ENCODE data around the gene PRDM16.

PRDM16 gene

DNA sequence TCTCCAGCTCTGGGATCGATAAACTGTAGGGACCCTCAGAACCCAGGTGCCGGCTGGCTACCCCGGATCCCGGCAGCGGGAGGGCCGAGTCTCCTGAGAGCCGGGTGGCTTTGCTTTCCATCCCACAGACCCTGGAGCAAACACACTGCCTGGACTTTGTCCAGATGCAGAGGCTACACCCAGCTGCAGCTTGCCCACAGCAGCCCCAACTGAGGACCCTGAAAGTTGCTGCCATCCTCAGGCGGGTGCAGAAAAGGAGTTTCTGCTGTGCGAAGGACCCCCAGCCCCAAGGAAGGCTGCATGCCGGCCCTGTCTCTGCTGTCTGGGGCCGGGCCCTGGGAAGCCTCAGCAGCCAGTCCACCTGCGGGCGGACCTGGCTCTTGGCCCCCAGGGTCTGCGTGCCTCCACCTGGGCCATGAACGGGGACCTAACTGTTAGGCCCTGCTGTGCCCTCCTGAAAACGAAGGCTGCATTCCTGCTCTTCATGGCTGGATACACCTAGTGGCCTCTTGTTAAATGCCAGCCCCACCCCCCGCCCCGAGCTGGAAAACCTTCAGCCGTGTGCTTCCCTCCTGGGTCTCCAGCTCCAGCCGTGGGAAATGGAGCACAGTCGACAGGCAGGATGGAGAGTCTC lies 287.9 kb downstream of the PRDM16 start:
- Mint-ChIP-seq H3K9me3 (no peaks in the 10 kb centered on the region), H3K27me3 (peaks cover 13 to 64% of the 10 kb centered on the region in 2 donors), H3K4me1 (ENCODE audit: low read depth in 2 of 2) (peaks cover 0 to 3% of the 10 kb centered on the region in 2 donors), H3K4me3 (no peak overlapping the region), H3K27ac (no peak overlapping the region), H3K36me3 (ENCODE audit: insufficient read depth) (peaks cover 4% of the 10 kb centered on the region)
- DNase-seq = no peak
- ATAC-seq (replicated peaks) = no peak

- DNase-seq = no peak
- peaks cover 4% of the 10 kb centered on the region for H3K36me3 Mint-ChIP-seq (ENCODE audit: insufficient read depth)
- H3K9me3 Mint-ChIP-seq = no peaks in the 10 kb centered on the region
- peaks cover 14 to 68% of the 10 kb centered on the region in 2 donors for H3K27me3 Mint-ChIP-seq
- no peak overlapping the region for H3K27ac Mint-ChIP-seq
- no peak for ATAC-seq (replicated peaks)
- H3K4me3 Mint-ChIP-seq = no peak overlapping the region
- H3K4me1 Mint-ChIP-seq (ENCODE audit: low read depth in 2 of 2) = peaks cover 2 to 3% of the 10 kb centered on the region in 2 donors
These were observed 288.7 kb downstream of the PRDM16 start for GRCh38 chr1:3357526-3358297.

DNA sequence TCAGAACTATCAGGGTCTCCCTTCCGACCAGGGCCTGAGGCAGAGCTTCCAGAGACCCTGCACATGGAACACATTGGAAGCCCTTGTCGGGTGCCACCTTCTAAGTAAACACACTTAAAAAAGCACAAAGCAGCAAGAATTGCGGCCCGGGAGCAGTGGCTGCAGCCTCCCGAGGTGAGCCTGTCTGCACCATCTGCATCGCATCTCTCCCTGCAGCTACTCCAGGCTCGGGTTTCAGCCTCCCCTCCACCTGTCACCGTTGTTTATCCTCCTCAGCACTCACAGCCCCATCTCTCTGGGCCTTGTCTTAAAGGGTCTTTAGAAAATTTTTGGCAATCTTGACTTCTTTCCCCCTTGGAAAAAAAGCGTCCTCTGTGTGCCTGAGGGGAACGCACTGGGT lies 290.3 kb downstream of the PRDM16 start:
- Mint-ChIP-seq H3K27me3 (peaks cover 18 to 66% of the 10 kb centered on the region in 2 donors), H3K9me3 (no peaks in the 10 kb centered on the region), H3K27ac (no peak overlapping the region), H3K4me1 (ENCODE audit: low read depth in 2 of 2) (peaks cover 2 to 3% of the 10 kb centered on the region in 2 donors), H3K36me3 (ENCODE audit: insufficient read depth) (peaks cover 4% of the 10 kb centered on the region), H3K4me3 (no peak overlapping the region)
- DNase-seq = no peak
- ATAC-seq (replicated peaks) = no peak

- peaks cover 2 to 3% of the 10 kb centered on the region in 2 donors for H3K4me1 Mint-ChIP-seq (ENCODE audit: low read depth in 2 of 2)
- ATAC-seq (replicated peaks) = no peak
- peaks cover 4% of the 10 kb centered on the region for H3K36me3 Mint-ChIP-seq (ENCODE audit: insufficient read depth)
- DNase-seq = no peak
- H3K9me3 Mint-ChIP-seq = no peaks in the 10 kb centered on the region
- no peak overlapping the region for H3K4me3 Mint-ChIP-seq
- H3K27me3 Mint-ChIP-seq = peaks cover 18 to 61% of the 10 kb centered on the region in 2 donors
- no peak overlapping the region for H3K27ac Mint-ChIP-seq
These were observed 290.9 kb downstream of the PRDM16 start for GRCh38 chr1:3359756-3360440.

DNA sequence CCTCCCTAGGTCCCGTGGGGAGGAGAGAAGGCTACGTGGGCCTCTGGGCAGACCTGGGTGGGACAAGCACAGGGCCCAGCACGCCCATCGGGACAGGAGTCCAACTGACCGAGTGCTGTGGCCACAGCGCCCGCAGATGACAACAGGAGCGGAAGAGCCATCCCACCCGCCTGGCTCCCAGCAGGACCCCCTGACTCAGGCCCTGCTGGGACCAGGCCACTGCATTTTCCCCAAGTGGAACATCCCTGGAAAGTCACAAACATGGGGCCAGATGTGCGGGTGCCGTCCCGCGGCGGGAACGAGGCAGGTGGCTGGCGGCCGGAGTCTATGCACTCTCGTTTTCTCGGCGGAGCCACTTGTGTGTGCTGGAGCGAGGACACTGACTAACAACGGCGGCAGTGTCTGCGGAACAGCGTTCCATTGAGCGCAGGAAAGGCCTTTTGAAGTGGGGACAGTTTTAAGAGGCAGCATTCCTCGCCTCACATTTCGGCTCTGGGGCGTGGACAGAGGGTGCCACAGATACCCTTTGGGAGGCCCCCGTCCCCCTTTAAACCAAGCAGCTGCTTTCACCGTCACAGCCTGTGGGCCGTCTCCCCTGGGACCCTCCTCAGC lies 291.7 kb downstream of the PRDM16 start:
- Mint-ChIP-seq H3K4me3 (no peak overlapping the region), H3K27me3 (peaks cover 18 to 53% of the 10 kb centered on the region in 2 donors), H3K4me1 (ENCODE audit: low read depth in 2 of 2) (peaks cover 2 to 3% of the 10 kb centered on the region in 2 donors), H3K9me3 (no peaks in the 10 kb centered on the region), H3K36me3 (ENCODE audit: insufficient read depth) (peaks cover 4% of the 10 kb centered on the region), H3K27ac (no peak overlapping the region)
- DNase-seq = no peak
- ATAC-seq (replicated peaks) = no peak

DNA sequence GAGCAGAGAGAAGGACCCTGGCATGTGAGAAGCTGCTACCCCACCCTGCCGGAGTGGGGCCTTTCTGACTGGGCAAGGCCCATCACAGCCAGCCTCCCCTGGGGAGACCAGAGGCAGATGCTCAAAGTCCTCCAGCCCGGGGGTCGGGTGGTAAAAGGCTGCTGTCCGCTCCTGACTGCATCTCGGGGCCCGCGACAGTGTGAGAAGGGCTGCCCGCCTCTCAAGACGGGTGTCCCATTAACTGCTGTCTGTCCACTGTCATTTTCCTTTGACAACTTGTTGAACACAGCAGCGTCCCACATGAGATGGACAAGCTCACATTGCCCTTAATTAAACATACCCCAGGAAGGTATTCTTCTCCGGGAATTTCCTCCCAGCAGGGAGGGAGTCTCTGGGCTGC lies 294.0 kb downstream of the PRDM16 start:
- Mint-ChIP-seq H3K36me3 (ENCODE audit: insufficient read depth) (peaks cover 10% of the 10 kb centered on the region), H3K4me3 (no peak overlapping the region), H3K9me3 (no peaks in the 10 kb centered on the region), H3K4me1 (ENCODE audit: low read depth in 2 of 2) (peaks cover 2 to 3% of the 10 kb centered on the region in 2 donors), H3K27ac (no peak overlapping the region), H3K27me3 (peaks cover 18 to 45% of the 10 kb centered on the region in 2 donors)
- ATAC-seq (replicated peaks) (no peak), DNase-seq (no peak)

DNA sequence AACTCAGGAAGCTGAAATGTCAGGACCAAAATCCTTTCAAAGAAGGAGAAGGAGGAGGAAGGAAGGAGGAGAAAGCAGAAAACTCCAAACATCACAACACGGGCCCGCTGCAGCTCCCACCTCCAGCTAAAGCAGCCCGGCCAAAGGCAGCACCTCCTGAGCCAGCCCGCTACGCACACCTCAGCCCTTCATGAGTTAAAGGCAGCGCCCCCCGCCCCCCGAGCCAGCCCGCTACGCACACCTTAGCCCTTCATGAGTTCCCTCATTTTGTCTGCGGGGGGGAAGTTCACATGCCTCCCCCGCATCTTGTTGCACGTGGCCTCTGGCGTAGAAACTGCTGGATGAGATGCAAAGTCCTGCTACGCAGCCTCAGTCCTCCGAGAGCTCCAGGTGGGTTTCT lies 294.8 kb downstream of the PRDM16 start:
- peaks cover 18 to 37% of the 10 kb centered on the region in 2 donors for H3K27me3 Mint-ChIP-seq
- H3K4me1 Mint-ChIP-seq (ENCODE audit: low read depth in 2 of 2) = peaks cover 2 to 3% of the 10 kb centered on the region in 2 donors
- no peaks in the 10 kb centered on the region for H3K9me3 Mint-ChIP-seq
- DNase-seq (no peak), ATAC-seq (replicated peaks) (no peak)
- H3K36me3 Mint-ChIP-seq (ENCODE audit: insufficient read depth) = peaks cover 10% of the 10 kb centered on the region
- no peak overlapping the region for H3K27ac Mint-ChIP-seq
- no peak overlapping the region for H3K4me3 Mint-ChIP-seq

DNA sequence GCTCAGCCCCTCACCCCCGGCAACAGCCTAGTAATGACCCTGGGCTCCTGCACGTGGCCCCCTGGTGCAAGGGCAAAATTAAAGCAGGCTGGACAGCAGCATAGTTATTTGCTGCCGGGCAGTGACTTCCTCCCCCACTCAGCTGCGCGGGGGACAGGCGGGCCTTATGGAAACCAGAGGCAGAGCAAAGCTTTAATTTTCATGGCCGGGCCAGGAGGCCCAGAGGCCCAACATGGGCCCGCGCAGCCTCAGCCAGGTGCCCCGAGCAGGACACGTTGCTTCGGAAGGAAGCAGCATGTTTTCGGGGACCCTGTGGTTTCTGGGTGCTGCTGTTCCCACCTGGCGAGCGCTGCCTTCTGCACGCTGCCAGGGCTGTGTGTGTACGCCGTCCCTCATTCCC lies 295.5 kb downstream of the PRDM16 start:
- H3K27me3 Mint-ChIP-seq = peaks cover 18 to 30% of the 10 kb centered on the region in 2 donors
- no peak for DNase-seq
- no peak overlapping the region for H3K27ac Mint-ChIP-seq
- no peaks in the 10 kb centered on the region for H3K9me3 Mint-ChIP-seq
- ATAC-seq (replicated peaks) = no peak
- peaks cover 10% of the 10 kb centered on the region for H3K36me3 Mint-ChIP-seq (ENCODE audit: insufficient read depth)
- peaks cover 2 to 3% of the 10 kb centered on the region in 2 donors for H3K4me1 Mint-ChIP-seq (ENCODE audit: low read depth in 2 of 2)
- no peak overlapping the region for H3K4me3 Mint-ChIP-seq

- Mint-ChIP-seq H3K9me3 (peaks cover 0 to 3% of the 10 kb centered on the region in 2 donors), H3K27me3 (peaks cover 18 to 25% of the 10 kb centered on the region in 2 donors), H3K36me3 (ENCODE audit: insufficient read depth) (peaks cover 10% of the 10 kb centered on the region), H3K4me1 (ENCODE audit: low read depth in 2 of 2) (peaks cover 2 to 3% of the 10 kb centered on the region in 2 donors), H3K4me3 (no peak overlapping the region), H3K27ac (no peak overlapping the region)
- ATAC-seq (replicated peaks) (no peak), DNase-seq (no peak)
These were observed 296.0 kb downstream of the PRDM16 start for GRCh38 chr1:3364983-3365382.

GRCh38 chr1:3365523-3366125 lies 296.6 kb downstream of the PRDM16 start:
- Mint-ChIP-seq H3K4me3 (no peak overlapping the region), H3K4me1 (ENCODE audit: low read depth in 2 of 2) (peaks cover 2 to 3% of the 10 kb centered on the region in 2 donors), H3K27me3 (peaks cover 18 to 19% of the 10 kb centered on the region in 2 donors), H3K27ac (no peak overlapping the region), H3K9me3 (peaks cover 0 to 9% of the 10 kb centered on the region in 2 donors), H3K36me3 (ENCODE audit: insufficient read depth) (peaks cover 10% of the 10 kb centered on the region)
- DNase-seq = no peak
- no peak for ATAC-seq (replicated peaks)

DNA sequence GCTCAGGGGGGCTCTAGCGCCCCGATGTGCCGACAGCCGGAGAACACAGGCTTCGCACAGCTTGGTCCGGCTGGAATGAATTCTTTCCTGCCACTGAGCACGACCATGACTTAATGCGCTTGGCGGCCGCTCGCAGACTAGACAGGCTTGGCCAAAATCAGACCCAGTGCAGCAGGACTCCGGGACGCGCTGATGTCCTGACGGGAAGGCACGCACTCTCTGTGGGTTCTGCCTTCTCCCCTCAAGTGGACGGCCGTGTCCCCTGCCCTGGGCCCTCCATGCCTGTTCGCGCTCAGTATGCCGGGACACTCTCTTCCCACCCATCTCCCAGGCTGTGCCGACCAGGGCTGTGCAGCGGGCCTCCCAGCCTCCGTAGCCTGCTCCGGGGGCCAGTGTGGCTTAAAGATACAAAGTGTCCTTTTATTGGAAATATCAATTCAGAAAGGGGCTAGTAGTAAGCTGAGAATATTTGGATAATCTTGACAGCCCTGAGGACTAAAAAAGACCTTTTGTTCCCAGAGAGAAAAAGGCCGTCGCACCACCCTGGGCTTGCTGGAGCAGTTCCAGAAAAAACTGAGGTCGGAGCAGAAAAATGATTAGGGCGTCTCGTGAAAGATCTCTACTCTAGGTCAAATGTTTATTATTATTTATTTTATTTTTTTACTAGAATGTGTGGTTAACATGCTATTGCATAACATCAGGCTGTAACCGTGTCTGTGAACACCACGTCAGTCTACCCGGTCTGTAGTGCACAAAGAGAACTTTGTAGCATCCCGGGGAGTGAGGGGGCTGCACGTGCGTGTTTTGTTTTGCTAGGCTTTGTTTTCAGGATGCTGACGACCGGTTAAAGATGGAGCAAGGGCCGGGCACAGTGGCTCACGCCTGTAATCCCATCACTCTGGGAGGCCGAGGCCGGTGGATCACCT lies 297.4 kb downstream of the PRDM16 start:
- H3K4me3 Mint-ChIP-seq = no peak overlapping the region
- ATAC-seq (replicated peaks) (no peak), DNase-seq (no peak)
- peaks cover 15 to 17% of the 10 kb centered on the region in 2 donors for H3K27me3 Mint-ChIP-seq
- no peak overlapping the region for H3K27ac Mint-ChIP-seq
- H3K9me3 Mint-ChIP-seq = peaks cover 5 to 17% of the 10 kb centered on the region in 2 donors
- H3K36me3 Mint-ChIP-seq (ENCODE audit: insufficient read depth) = peaks cover 8% of the 10 kb centered on the region
- peaks cover 4 to 8% of the 10 kb centered on the region in 2 donors for H3K4me1 Mint-ChIP-seq (ENCODE audit: low read depth in 2 of 2)

DNA sequence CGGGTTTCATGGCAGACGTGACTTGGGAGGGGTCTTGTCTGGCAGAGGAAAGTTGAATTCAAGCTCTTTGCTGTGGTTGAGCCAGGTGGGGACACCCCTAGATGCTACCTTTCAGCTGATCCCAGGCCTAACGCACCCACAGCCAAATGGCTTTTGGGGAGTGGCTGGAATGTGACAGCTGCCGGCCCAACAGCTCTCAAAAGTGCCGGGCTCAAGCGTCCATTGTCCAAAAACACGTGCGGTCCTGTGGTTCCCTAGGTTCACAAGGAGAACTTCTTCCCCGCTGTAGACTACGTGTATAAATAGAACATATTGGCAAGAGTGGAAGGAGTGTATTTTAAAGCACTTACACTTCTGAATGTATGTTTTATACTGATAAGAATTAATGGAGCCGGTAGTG lies 298.4 kb downstream of the PRDM16 start:
- H3K27me3 Mint-ChIP-seq = peaks cover 5 to 12% of the 10 kb centered on the region in 2 donors
- peaks cover 6% of the 10 kb centered on the region for H3K36me3 Mint-ChIP-seq (ENCODE audit: insufficient read depth)
- no peak overlapping the region for H3K27ac Mint-ChIP-seq
- DNase-seq (no peak), ATAC-seq (replicated peaks) (no peak)
- H3K4me3 Mint-ChIP-seq = no peak overlapping the region
- H3K4me1 Mint-ChIP-seq (ENCODE audit: low read depth in 2 of 2) = peaks cover 3 to 14% of the 10 kb centered on the region in 2 donors
- peaks cover 5 to 21% of the 10 kb centered on the region in 2 donors for H3K9me3 Mint-ChIP-seq
